HG02852 (cell line): ENCODE measurements around the gene TTC34.
"Not testable (repeated sequence)": the region's sequence is repeated elsewhere in the genome, so short reads cannot be mapped to it uniquely, and the experiment has no call there.

Experiments used
- ATAC-seq: cut with Tn5 transposase; IDR thresholded peaks from one replicate; pipeline ENCODE4 v1.9.1; 2021; ENCODE audit warnings: mild to moderate bottlenecking, moderate library complexity; ENCODE audit not compliant: unreplicated experiment

TTC34 gene

GRCh38 chr1:2799811-2800663 lies 1.5 kb downstream of the TTC34 start:
- no peak for ATAC-seq

GRCh38 chr1:2798958-2799357 lies 2.5 kb downstream of the TTC34 start:
- ATAC-seq = not testable (repeated sequence)

GRCh38 chr1:2797741-2798016 lies 3.8 kb downstream of the TTC34 start:
- ATAC-seq = no peak

GRCh38 chr1:2796890-2797740 lies 4.4 kb downstream of the TTC34 start:
- no peak for ATAC-seq

- no peak for ATAC-seq
These were observed 5.6 kb downstream of the TTC34 start for GRCh38 chr1:2795926-2796325.

GRCh38 chr1:2791027-2791760 lies 10.3 kb downstream of the TTC34 start:
- no peak for ATAC-seq

GRCh38 chr1:2789986-2790581 lies 11.4 kb downstream of the TTC34 start:
- ATAC-seq = no peak

- no peak for ATAC-seq
These were observed 12.1 kb downstream of the TTC34 start for GRCh38 chr1:2789164-2789985.

- ATAC-seq = no peak
These were observed 12.9 kb downstream of the TTC34 start for GRCh38 chr1:2788506-2789163.

GRCh38 chr1:2787163-2787911 lies 14.2 kb downstream of the TTC34 start:
- ATAC-seq = no peak

GRCh38 chr1:2786329-2787162 lies 14.9 kb downstream of the TTC34 start:
- ATAC-seq = no peak

- no peak for ATAC-seq
These were observed 15.7 kb downstream of the TTC34 start for GRCh38 chr1:2785631-2786328.

- ATAC-seq = no peak
These were observed 16.5 kb downstream of the TTC34 start for GRCh38 chr1:2784854-2785630.

- ATAC-seq = no peak
These were observed 17.8 kb downstream of the TTC34 start for GRCh38 chr1:2783435-2784397.

GRCh38 chr1:2783069-2783434 lies 18.4 kb downstream of the TTC34 start:
- ATAC-seq = no peak

- ATAC-seq = no peak
These were observed 19.9 kb downstream of the TTC34 start for GRCh38 chr1:2781627-2782026.
